IMR-90 (cell line): ENCODE data around the gene SCAF4. TPM values are rescaled to one million over a fixed set of nuclear protein-coding genes. Genes with fewer than 3 reads are reported as not detected.

Experiments
- ATAC-seq: fragments of 200-7000 bp; cut with Tn5 transposase; 2 replicates; pipeline ENCODE4 v1.9.1; 2020; ENCODE audit warnings: low read depth, mild to moderate bottlenecking, moderate library complexity
- BruUV-seq: library from RNA; stranded (reverse); fragments of 400-500 nt; replicated peaks from 2 replicates; lab custom pipeline; 2021; lab: Mats Ljungman, UMichigan
- CTCF ChIA-PET: fragments of 300-600 bp; formaldehyde crosslinking; extraction: SDS; loops from one replicate; lab custom pipeline; 2021; ENCODE audit warnings: antibody characterized with exemption; lab: Yijun Ruan, JAX
- POLR2A ChIA-PET: fragments of 300-600 bp; sonication (Branson Sonifier 250); formaldehyde crosslinking; loops from one replicate; lab custom pipeline; 2022; ENCODE audit warnings: antibody characterized with exemption; ENCODE audit not compliant: unreplicated experiment; lab: Charles Lee
- DNase-seq: peaks from one replicate; pipeline ENCODE4 v3.0.0; 2013
- H2AFZ ChIP-seq: replicated peaks from 2 replicates; pipeline ENCODE3; 2013; ENCODE audit warnings: low read length, mild to moderate bottlenecking; ENCODE audit not compliant: poor library complexity
- H2AK5ac ChIP-seq: 2 replicates; pipeline ENCODE4 v1.6.1; 2013; ENCODE audit warnings: low read depth, low read length, inconsistent platforms
- H2AK9ac ChIP-seq: replicated peaks from 2 replicates; pipeline ENCODE3; 2013; ENCODE audit warnings: mild to moderate bottlenecking, low read depth, low read length, moderate library complexity; ENCODE audit not compliant: poor library complexity
- H2BK120ac ChIP-seq: 2 replicates; pipeline ENCODE4 v1.6.1; 2013; ENCODE audit warnings: low read depth, low read length, inconsistent platforms
- H2BK15ac ChIP-seq: 3 replicates; pipeline ENCODE4 v1.6.1; 2013; ENCODE audit warnings: low read depth, low read length, inconsistent platforms
- H2BK20ac ChIP-seq: 2 replicates; pipeline ENCODE4 v1.6.1; 2013; ENCODE audit warnings: low read depth, mild to moderate bottlenecking, inconsistent platforms, low read length, moderate library complexity
- H2BK5ac ChIP-seq: 2 replicates; pipeline ENCODE4 v1.6.1; 2013; ENCODE audit warnings: mild to moderate bottlenecking, low read depth, low read length, inconsistent platforms; ENCODE audit not compliant: poor library complexity, severe bottlenecking
- H3K14ac ChIP-seq: replicated peaks from 2 replicates; pipeline ENCODE4 v1.6.1; 2013; ENCODE audit warnings: low read depth, low read length, inconsistent platforms
- H3K18ac ChIP-seq: 2 replicates; pipeline ENCODE4 v1.6.1; 2013; ENCODE audit warnings: low read depth, low read length, control low read depth
- H3K23ac ChIP-seq: 2 replicates; pipeline ENCODE4 v1.6.1; 2013; ENCODE audit warnings: low read depth, low read length, inconsistent platforms
- H3K27ac ChIP-seq: 2 replicates; pipeline ENCODE4 v1.5.1; 2013; ENCODE audit warnings: mild to moderate bottlenecking, control low read depth, low read length; ENCODE audit not compliant: insufficient read depth
- H3K27me3 ChIP-seq: 2 replicates; pipeline ENCODE4 v1.6.1; 2013; ENCODE audit warnings: low read length; ENCODE audit not compliant: control insufficient read depth, insufficient read depth
- H3K36me3 ChIP-seq: 2 replicates; pipeline ENCODE4 v1.6.1; 2013; ENCODE audit warnings: low read length, mixed read lengths; ENCODE audit not compliant: control insufficient read depth, insufficient read depth
- H3K4ac ChIP-seq: 2 replicates; pipeline ENCODE4 v1.6.1; 2013; ENCODE audit warnings: low read depth, low read length, inconsistent platforms
- H3K4me1 ChIP-seq: 2 replicates; pipeline ENCODE4 v1.6.1; 2013; ENCODE audit warnings: low read length, mixed read lengths; ENCODE audit not compliant: control insufficient read depth, insufficient read depth
- H3K4me2 ChIP-seq: 2 replicates; pipeline ENCODE4 v1.6.1; 2013; ENCODE audit warnings: low read depth, mild to moderate bottlenecking, control low read depth, low read length, moderate library complexity
- H3K4me3 ChIP-seq: 2 replicates; pipeline ENCODE4 v1.5.1; 2013; ENCODE audit warnings: low read depth, mild to moderate bottlenecking, control low read depth, low read length, moderate library complexity; ENCODE audit not compliant: insufficient read depth
- H3K56ac ChIP-seq: 2 replicates; pipeline ENCODE4 v1.6.1; 2013; ENCODE audit warnings: low read length, inconsistent platforms; ENCODE audit not compliant: insufficient read depth; ENCODE audit errors: extremely low read depth
- H3K79me1 ChIP-seq, 2 experiments: 2 replicates each; pipeline ENCODE4 v1.6.1; 2013; ENCODE audit warnings: low read length in 2 of 2, inconsistent platforms in 1 of 2, low read depth in 1 of 2
- H3K9ac ChIP-seq: 2 replicates; pipeline ENCODE4 v1.6.1; 2013; ENCODE audit warnings: low read depth, low read length, control low read depth
- H3K9me1 ChIP-seq: 2 replicates; pipeline ENCODE4 v1.6.1; 2013; ENCODE audit warnings: low read length, inconsistent platforms; ENCODE audit not compliant: insufficient read depth
- H3K9me3 ChIP-seq: 2 replicates; pipeline ENCODE4 v1.6.1; 2013; ENCODE audit warnings: low read length; ENCODE audit not compliant: control insufficient read depth, insufficient read depth
- H4K20me1 ChIP-seq: 2 replicates; pipeline ENCODE4 v1.6.1; 2013; ENCODE audit warnings: low read length, inconsistent platforms; ENCODE audit not compliant: insufficient read depth
- H4K5ac ChIP-seq: 2 replicates; pipeline ENCODE4 v1.6.1; 2013; ENCODE audit warnings: mild to moderate bottlenecking, low read depth, low read length, control low read depth
- H4K8ac ChIP-seq, 2 experiments: 2 replicates each; pipeline ENCODE4 v1.6.1; 2013; ENCODE audit warnings: low read depth in 2 of 2, low read length in 2 of 2, control low read depth in 1 of 2, inconsistent platforms in 1 of 2
- H4K91ac ChIP-seq: 2 replicates; pipeline ENCODE4 v1.6.1; 2013; ENCODE audit warnings: low read depth, low read length, inconsistent platforms; ENCODE audit not compliant: insufficient read depth
- CEBPB ChIP-seq: IDR thresholded peaks from 2 replicates; pipeline ENCODE4 v1.6.1; 2012; ENCODE audit warnings: low read depth, low read length, improper control_type of control experiment
- FOS ChIP-seq: fragments of 150-350 bp; IDR thresholded peaks from 2 replicates; pipeline ENCODE4 v1.6.1; 2016; ENCODE audit warnings: low read depth, low read length
- MAZ ChIP-seq: IDR thresholded peaks from 2 replicates; pipeline ENCODE4 v1.6.1; 2012; ENCODE audit warnings: low read depth, mild to moderate bottlenecking, low read length, improper control_type of control experiment, moderate library complexity, borderline replicate concordance
- MXI1 ChIP-seq: IDR thresholded peaks from 2 replicates; pipeline ENCODE4 v1.6.1; 2012; ENCODE audit warnings: low read depth, mild to moderate bottlenecking, low read length, moderate library complexity, borderline replicate concordance
- NFE2L2 ChIP-seq: fragments of 150-350 bp; IDR thresholded peaks from 2 replicates; pipeline ENCODE4 v1.6.1; 2016; ENCODE audit warnings: low read depth, mild to moderate bottlenecking, low read length
- RCOR1 ChIP-seq: IDR thresholded peaks from 2 replicates; pipeline ENCODE4 v1.6.1; 2012; ENCODE audit warnings: mild to moderate bottlenecking, low read length, improper control_type of control experiment; ENCODE audit not compliant: insufficient replicate concordance
- RFX5 ChIP-seq: IDR thresholded peaks from 2 replicates; pipeline ENCODE4 v1.8.0; 2012; ENCODE audit warnings: low read depth, mild to moderate bottlenecking, low read length, moderate library complexity
- dilution Hi-C: fragments of 300-500 bp; cut with HindIII; formaldehyde crosslinking; loops from one replicate; pipeline ENCODE4 v1.14.3; 2018; ENCODE audit warnings: low sequenced_read_pairs; ENCODE audit not compliant: unreplicated experiment
- in situ Hi-C: fragments of 300-500 bp; cut with MboI; formaldehyde crosslinking; loops from 3 replicates; pipeline ENCODE4 v1.14.3; 2019; ENCODE audit warnings: low sequenced_read_pairs, inconsistent platforms, mixed read lengths
- intact Hi-C: fragments of 100-400 bp; cut with micrococcal nuclease; formaldehyde crosslinking; loops from 2 replicates; pipeline ENCODE4 v1.10.0; 2022
- polyA plus RNA-seq, 3 experiments: library from polyadenylated mRNA; depleted of rRNA; stranded (reverse); fragments of >200 nt; gene quantifications; 2 replicates each; pipeline ENCODE4 v1.2.3, GENCODE V29; 2012; ENCODE audit warnings: low replicate concordance in 1 of 3
- total RNA-seq: library from RNA; depleted of rRNA; stranded (reverse); fragments of >200 nt; gene quantifications from 2 replicates; pipeline ENCODE4 v1.2.3, GENCODE V29; 2012
- TF ChIP-seq, protein P1 (sequence below): fragments of 150-350 bp; IDR thresholded peaks from 2 replicates; pipeline ENCODE4 v1.6.1; 2017; ENCODE audit warnings: mild to moderate bottlenecking, antibody characterized with exemption, low read length, low read depth
- TF ChIP-seq, protein P2 (sequence below): conservative IDR thresholded peaks from 2 replicates; pipeline ENCODE4 v1.5.1; 2012; ENCODE audit warnings: mild to moderate bottlenecking, low read depth, low read length, improper control_type of control experiment

SCAF4 gene
- total and polyA plus RNA-seq, 2 of the 4 experiments (the other 2 are of a cell fraction): 2.7 to 12.1 TPM

DNA sequence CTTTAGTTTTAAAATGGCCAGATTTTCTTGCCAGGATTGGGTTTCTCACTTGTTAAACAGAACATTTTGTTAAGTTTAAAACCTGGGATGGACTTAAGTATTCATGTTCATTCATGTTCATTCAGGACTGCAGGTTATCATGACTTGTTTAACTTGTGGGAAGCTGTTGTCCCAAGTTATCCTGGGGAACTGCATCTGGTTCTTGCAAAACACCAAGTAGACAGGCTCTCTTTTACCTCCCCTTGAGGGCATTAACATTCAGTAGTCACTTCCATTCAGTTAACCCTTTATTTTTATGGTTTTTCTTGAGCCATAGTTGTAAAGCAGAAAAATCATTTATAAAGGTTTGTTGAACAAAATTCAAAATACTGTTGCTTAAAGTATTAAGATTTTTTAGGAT is 64.3 kb downstream of the SCAF4 start:
- no peak overlapping the region for H2BK20ac ChIP-seq
- H3K56ac ChIP-seq: no peak overlapping the region
- no peak overlapping the region for H4K91ac ChIP-seq
- no peak overlapping the region for H3K4me3 ChIP-seq
- in situ Hi-C loops: no loop called here
- BruUV-seq: no TSS peak
- H2AK5ac ChIP-seq: no peak overlapping the region
- dilution Hi-C loops: no loop called here
- H3K18ac ChIP-seq: no peak overlapping the region
- peaks cover 5% of the 10 kb centered on the region for H3K4me1 ChIP-seq
- H3K4ac ChIP-seq: no peak overlapping the region
- peaks cover 22% of the 10 kb centered on the region for H4K20me1 ChIP-seq
- H3K9me1 ChIP-seq: peaks cover 7% of the 10 kb centered on the region
- H3K36me3 ChIP-seq: peaks cover 32% of the 10 kb centered on the region
- H2BK5ac ChIP-seq: no peak overlapping the region
- no peak overlapping the region for H2AK9ac ChIP-seq
- TF ChIP-seq FOS (no peak), CEBPB (no peak), RCOR1 (no peak), NFE2L2 (no peak), MAZ (no peak), RFX5 (no peak), MXI1 (no peak)
- TF ChIP-seq, protein P1, sequence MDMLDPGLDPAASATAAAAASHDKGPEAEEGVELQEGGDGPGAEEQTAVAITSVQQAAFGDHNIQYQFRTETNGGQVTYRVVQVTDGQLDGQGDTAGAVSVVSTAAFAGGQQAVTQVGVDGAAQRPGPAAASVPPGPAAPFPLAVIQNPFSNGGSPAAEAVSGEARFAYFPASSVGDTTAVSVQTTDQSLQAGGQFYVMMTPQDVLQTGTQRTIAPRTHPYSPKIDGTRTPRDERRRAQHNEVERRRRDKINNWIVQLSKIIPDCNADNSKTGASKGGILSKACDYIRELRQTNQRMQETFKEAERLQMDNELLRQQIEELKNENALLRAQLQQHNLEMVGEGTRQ: no peak
- TF ChIP-seq, protein P2, sequence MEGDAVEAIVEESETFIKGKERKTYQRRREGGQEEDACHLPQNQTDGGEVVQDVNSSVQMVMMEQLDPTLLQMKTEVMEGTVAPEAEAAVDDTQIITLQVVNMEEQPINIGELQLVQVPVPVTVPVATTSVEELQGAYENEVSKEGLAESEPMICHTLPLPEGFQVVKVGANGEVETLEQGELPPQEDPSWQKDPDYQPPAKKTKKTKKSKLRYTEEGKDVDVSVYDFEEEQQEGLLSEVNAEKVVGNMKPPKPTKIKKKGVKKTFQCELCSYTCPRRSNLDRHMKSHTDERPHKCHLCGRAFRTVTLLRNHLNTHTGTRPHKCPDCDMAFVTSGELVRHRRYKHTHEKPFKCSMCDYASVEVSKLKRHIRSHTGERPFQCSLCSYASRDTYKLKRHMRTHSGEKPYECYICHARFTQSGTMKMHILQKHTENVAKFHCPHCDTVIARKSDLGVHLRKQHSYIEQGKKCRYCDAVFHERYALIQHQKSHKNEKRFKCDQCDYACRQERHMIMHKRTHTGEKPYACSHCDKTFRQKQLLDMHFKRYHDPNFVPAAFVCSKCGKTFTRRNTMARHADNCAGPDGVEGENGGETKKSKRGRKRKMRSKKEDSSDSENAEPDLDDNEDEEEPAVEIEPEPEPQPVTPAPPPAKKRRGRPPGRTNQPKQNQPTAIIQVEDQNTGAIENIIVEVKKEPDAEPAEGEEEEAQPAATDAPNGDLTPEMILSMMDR: no peak
- H3K9me3 ChIP-seq: no peaks in the 10 kb centered on the region
- DNase-seq: no peak
- intact Hi-C loops: loop anchor here (5.0 kb wide), 1 partner anchor 55 kb away; no protein-coding TSS in a partner anchor
- H3K23ac ChIP-seq: no peak overlapping the region
- H2BK120ac ChIP-seq: no peak overlapping the region
- no peak overlapping the region for H3K14ac ChIP-seq
- no peaks in the 10 kb centered on the region for H3K27me3 ChIP-seq
- H4K5ac ChIP-seq: no peak overlapping the region
- no peak overlapping the region for H3K4me2 ChIP-seq
- POLR2A ChIA-PET: no interaction called here
- H3K9ac ChIP-seq: no peak overlapping the region
- CTCF ChIA-PET: no interaction called here
- H2AFZ ChIP-seq: no peak overlapping the region
- no peak overlapping the region for H2BK15ac ChIP-seq
- ATAC-seq: no peak
- no peak overlapping the region for H3K27ac ChIP-seq
- no peak overlapping the region for H4K8ac ChIP-seq
- H3K79me1 ChIP-seq: peaks cover 10 to 40% of the 10 kb centered on the region in 2 experiments
